ENCODE data around the gene ASCC2. TPM values are rescaled to one million over a fixed set of nuclear protein-coding genes. Genes with fewer than 3 reads are reported as not detected.

The ASCC2 gene
- polyA plus RNA-seq, 12 donors, result 25.9 to 61.9 (median 32.4) TPM; not detected in 1

- DNase-seq, result no peak
These were observed 18.6 kb downstream of the ASCC2 start for GRCh38 chr22:29819501-29819900.

DNA sequence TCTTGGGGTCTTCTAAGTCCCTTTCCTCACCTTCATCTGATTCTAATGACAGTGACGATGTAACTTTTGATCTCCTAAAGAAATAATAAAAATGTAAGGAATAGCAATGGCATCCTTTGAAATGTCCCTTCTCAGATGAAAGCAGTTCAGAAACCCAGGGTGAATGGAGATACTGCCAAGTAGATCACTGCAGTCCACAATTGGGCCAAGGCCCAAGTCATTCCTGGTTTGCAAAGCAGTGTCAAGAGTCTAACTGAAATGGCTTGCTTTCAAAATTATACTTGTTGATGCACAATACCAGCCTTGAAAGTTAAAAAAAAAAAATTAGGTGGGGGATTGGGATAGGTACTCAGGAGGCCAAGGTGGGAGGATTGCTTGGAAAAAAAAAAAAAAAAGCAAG lies 20.4 kb downstream of the ASCC2 start:
- DNase-seq, result no peak

- DNase-seq, result no peak
These were observed 21.1 kb downstream of the ASCC2 start for GRCh38 chr22:29816980-29817379.

- DNase-seq, result no peak
These were observed 21.5 kb downstream of the ASCC2 start for GRCh38 chr22:29816539-29816938.

- DNase-seq, result no peak
These were observed 21.9 kb downstream of the ASCC2 start for GRCh38 chr22:29816128-29816527.

DNA sequence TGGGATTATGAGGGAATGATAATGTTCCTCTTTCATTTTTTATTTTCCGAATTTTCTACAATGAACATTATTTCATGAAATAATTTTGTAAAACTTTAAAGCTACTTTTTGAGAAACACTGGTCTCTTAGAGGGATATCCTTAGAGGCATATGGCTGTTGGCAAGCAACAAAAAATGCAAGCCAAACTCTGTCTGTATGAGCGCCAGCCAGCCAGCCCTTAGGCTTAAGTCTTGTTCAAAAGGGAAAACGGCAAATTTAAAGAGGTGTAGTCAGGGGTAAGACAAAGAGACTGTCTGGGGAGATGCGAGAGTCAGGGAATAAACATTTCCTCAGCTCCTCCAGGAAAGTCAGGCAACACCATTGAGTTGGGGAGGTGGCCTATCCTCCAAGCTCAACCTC lies 22.5 kb downstream of the ASCC2 start:
- DNase-seq, result no peak

DNA sequence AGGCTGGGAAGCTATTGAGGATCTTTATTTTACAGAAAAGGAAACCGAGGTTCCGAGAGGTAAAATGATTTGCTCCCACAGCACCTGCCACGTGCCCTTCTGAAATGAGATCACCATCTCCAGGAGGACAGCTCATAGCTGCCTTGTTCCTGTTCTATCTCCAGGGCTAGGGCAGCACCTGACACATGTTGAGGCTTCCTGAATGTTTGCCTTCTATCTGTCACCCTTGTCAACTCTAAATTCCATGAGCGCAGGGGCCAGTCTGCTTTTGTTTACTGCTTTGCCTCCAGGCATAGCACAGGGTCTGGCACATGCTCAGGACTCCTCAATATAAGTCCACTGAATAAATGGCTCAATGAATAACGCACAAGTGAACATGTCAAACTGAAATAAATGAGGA lies 24.1 kb downstream of the ASCC2 start:
- no peak for DNase-seq

GRCh38 chr22:29813563-29813962 lies 24.5 kb downstream of the ASCC2 start:
- DNase-seq, result no peak

DNA sequence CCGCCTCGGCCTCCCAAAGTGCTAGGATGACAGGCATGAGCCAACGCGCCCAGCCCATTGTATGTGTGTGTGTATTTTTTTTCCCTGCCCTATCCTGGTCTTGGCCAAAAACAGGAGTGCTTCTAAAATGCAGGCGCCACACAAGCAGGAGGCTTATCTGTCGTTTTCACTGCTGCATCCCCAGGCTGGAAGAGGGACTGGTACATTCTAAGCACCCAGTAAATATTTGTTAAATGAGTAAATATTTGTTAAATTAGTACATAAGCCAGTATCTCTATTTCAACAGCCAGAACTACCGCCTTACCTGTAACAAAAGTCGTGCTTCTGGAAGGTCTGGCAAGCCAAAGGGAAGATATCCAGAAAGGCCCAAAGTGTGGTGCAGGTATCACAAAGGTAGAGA lies 24.9 kb downstream of the ASCC2 start:
- no peak for DNase-seq

GRCh38 chr22:29811377-29811776 lies 26.7 kb downstream of the ASCC2 start:
- DNase-seq, result no peak

- peak; percentile 36 for DNase-seq
These were observed 27.9 kb downstream of the ASCC2 start for GRCh38 chr22:29810216-29810615.

DNA sequence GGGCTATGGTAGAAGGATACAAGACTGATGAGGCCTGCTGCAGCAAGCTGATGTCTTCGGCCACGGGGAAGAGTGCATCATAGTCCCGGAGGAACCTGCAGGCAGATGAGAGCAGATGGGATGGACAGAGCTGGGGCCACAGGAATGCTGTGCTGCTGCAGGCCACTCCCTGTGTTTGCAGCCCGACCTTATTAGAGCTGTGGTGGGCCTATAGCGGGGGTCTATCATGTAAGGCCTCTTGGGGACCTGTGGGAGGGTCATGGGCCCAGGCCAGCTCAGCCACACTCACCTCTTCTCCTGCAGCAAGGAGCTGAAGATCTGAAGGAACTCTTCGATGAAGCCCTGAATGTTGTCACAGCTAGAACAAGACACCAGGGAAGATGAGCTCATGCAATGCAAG lies 31.9 kb downstream of the ASCC2 start:
- DNase-seq, result no peak

DNA sequence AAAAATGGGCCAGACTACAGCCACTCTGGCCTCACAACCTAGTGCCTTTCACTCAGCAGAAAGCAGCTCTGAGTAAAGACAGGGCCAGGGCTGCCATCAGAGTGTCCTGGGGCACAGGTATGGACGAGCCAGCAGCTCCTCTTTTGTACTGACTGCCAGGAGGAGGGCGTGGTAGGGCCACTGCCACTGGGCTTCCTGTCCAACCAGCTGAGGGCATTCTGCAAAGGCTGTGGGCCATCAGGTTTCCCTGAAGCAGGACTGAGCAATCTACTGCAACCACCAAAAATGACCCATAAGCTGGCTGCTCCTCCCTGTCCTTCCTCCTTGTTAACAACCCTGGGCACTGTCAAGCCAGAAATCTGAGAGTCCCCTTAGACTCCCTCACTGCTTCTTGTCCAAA lies 33.1 kb downstream of the ASCC2 start:
- no peak for DNase-seq

DNA sequence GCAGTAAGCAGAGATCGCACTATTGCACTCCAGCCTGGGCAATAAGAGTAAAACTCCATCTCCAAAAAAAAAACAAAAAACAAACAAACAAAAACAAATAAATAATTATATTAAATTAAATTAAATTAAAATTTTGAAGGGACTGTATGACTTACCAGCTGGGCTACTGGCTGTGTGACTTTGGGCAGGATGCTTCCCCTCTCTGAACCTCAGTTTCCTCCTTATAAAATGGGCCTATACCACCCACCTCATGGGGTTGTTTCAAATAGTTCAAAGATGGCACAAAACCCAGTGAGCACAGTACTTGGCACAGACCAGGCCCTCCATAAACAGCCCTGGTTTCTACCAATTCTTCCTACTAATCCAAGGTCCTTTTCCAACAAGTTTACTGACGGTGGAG lies 34.9 kb downstream of the ASCC2 start:
- no peak for DNase-seq

GRCh38 chr22:29801796-29802195 lies 36.3 kb downstream of the ASCC2 start:
- DNase-seq, result no peak

DNA sequence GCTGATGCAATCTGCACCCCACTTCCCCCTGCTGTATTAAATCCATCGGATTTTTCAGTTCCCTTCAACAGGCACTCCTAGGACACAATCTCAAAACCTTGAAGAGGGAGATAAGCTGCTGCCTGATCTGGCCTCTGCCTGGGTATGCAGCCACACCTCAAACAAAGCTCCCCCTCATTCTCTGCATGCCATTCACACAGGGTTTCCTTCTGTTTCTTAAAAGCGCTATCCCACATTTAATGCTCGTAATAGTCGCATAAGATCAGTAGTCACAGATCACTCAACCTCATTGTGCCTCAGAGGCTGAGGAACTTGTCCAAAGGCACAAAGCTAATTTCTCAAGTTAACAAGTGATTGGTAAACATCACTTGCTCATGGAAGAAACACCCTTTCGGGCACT lies 36.9 kb downstream of the ASCC2 start:
- DNase-seq, result no peak

GRCh38 chr22:29799217-29799680 lies 38.8 kb downstream of the ASCC2 start:
- no peak for DNase-seq

GRCh38 chr22:29798801-29799200 lies 39.3 kb downstream of the ASCC2 start:
- no peak for DNase-seq

GRCh38 chr22:29798318-29798717 lies 39.8 kb downstream of the ASCC2 start:
- no peak for DNase-seq

DNA sequence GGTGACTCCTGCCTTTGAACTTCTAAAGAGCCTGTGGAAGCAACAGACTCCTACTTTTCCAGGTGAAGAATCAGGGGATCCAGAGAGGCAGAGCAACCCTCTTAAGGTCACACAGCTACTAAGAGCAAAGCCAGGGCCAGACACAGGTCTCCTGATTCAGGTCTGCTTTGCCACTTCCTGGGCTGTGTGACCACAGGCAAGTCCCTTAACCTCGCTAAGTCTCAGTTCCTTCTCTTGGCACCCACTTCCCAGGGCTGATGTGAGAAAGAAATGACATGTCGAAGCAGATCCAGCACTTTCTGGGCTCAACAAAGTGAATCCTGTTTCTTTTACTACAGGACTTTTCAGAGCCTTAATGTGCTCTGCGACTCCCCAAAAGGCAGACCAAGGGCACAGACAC lies 40.7 kb downstream of the ASCC2 start:
- no peak for DNase-seq

GRCh38 chr22:29795663-29796062 lies 42.4 kb downstream of the ASCC2 start:
- no peak for DNase-seq

DNA sequence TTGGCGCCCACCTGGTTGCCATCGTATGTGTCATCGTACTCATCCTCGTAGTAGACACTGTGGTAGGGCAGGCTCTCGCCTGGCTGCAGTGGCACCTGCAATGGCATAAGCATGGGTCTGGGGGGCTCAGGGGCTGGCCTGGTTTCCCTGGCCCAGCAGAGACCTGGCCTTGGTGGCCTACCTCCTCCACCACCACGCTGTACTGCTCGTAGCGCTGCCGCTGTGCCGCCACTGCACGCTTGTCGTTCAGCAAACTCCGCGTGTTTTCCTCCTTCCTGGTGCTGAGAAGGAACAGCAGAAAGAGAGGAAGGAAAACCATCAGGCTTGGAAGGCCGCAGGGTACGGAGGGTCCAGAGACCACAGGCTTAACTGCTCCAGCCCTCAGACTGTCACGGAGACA lies 44.7 kb downstream of the ASCC2 start:
- no peak for DNase-seq

DNA sequence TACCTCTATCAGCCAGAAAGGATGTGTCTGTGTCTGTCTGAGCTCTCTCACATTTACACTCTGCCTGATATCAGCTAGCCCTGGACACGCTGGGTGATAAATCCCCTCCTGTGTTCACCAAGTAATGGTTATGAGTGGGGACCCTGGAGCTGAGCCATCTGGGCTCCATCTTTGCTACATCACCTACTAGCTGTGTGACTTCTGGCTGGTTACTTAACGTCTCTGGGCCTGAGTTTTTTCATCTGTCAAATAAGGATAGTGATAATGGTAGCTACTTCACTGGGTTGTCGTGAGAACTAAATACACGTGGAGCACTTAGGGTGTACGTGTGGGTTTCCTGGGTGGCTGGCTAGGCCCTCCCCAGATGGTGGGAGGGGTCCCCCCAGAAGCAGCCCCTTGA lies 48.0 kb downstream of the ASCC2 start:
- DNase-seq, result no peak

GRCh38 chr22:29788339-29789279 lies 49.5 kb downstream of the ASCC2 start:
- DNase-seq, result no peak

Measured in muscle of arm (tissue), 12 donors.